Tibial nerve (tissue), 4 donors: Measurements from ENCODE around the gene DHX16. TPM values are rescaled to one million over a fixed set of nuclear protein-coding genes. Genes with fewer than 3 reads are reported as not detected.
A peak's percentile ranks its signal among the peaks of the same experiment; 100 is the strongest.

Experiments
- DNase-seq, 2 donors: peaks; one replicate each; pipeline ENCODE4 v3.0.0-alpha.2; 2019; ENCODE audit warnings: low spot score in 2 of 2
- H3K27ac ChIP-seq, 4 donors: fragments of 200-600 bp; sonication (generic) in 3 of 4; one replicate each; pipeline ENCODE4 v1.5.1; 2017 to 2019; ENCODE audit warnings: mild to moderate bottlenecking in 1 of 4
- H3K27me3 ChIP-seq, 2 donors: fragments of 200-600 bp; sonication (generic) in 1 of 2; one replicate each; pipeline versions ENCODE4 v1.5.1 to v1.6.0; 2017 to 2019
- H3K36me3 ChIP-seq, 3 donors: fragments of 200-600 bp; sonication (generic); one replicate each; pipeline ENCODE4 v1.5.1; 2018 to 2019
- H3K4me1 ChIP-seq, 4 donors: fragments of 200-600 bp; sonication (generic) in 3 of 4; one replicate each; pipeline ENCODE4 v1.5.1; 2017 to 2019
- H3K4me3 ChIP-seq, 4 donors: fragments of 200-600 bp; sonication (generic) in 3 of 4; one replicate each; pipeline ENCODE4 v1.5.1; 2017 to 2019; ENCODE audit warnings: mild to moderate bottlenecking in 1 of 4, moderate library complexity in 1 of 4
- H3K9me3 ChIP-seq, 4 donors: fragments of 200-600 bp; sonication (generic) in 3 of 4; one replicate each; pipeline ENCODE4 v1.5.1; 2017 to 2019
- EP300 ChIP-seq, 2 donors: sonication (generic); formaldehyde crosslinking; IDR thresholded peaks; one replicate each; pipeline ENCODE4 v1.6.1; 2017; ENCODE audit warnings: antibody characterized with exemption in 2 of 2, mild to moderate bottlenecking in 1 of 2
- POLR2A ChIP-seq, 2 donors: fragments of 450-650 bp; IDR thresholded peaks; one replicate each; pipeline ENCODE4 v1.6.1; 2017; ENCODE audit warnings: antibody characterized with exemption in 2 of 2, mild to moderate bottlenecking in 2 of 2, moderate library complexity in 2 of 2
- WGBS, 2 donors: methylation state at CpG; one replicate each; pipeline ENCODE4 v1.1.5; 2018; 5-methylcytosine and 5-hydroxymethylcytosine counted together
- total RNA-seq, 4 donors: library from RNA; depleted of rRNA; stranded (reverse); fragments of >200 nt; gene quantifications; one replicate each; pipeline ENCODE4 v1.1.0, GENCODE V29; 2016
- TF ChIP-seq, protein P1 (sequence below), 5 experiments: fragments of 200-600 bp in 3 of 5; fragments of 450-650 bp in 2 of 5; sonication (generic) in 3 of 5; IDR thresholded peaks; one replicate each; pipeline ENCODE4 v1.5.1; 2016 to 2019; ENCODE audit warnings: antibody characterized with exemption in 5 of 5, mild to moderate bottlenecking in 3 of 5, moderate library complexity in 2 of 5

DHX16 gene
- total RNA-seq, 4 donors from 2014 or later = 22.7 to 40.2 (median 29.2) TPM

DNA sequence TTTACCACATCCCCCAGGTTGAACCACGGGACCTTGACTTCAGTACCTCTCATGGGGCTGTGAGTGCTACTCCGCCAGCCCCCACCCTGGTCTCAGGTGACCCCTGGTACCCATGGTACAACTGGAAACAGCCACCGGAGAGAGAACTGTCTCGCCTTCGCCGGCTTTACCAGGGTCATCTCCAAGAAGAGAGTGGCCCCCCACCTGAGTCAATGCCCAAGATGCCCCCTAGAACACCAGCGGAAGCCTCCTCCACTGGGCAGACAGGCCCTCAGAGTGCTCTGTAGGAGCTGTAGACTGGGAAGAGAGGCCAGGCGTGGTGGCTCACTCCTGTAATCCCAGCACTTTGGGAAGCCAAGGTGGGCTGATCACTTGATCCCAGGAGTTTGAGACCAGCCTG is 47.3 kb downstream of the DHX16 start:
- Histone ChIP-seq H3K9me3 (no peaks in the 10 kb centered on the region), H3K4me1 (peaks cover 0 to 24% (median 4%) of the 10 kb centered on the region in 4 donors), H3K27me3 (no peaks in the 10 kb centered on the region), H3K36me3 (peaks cover 0 to 81% (median 24%) of the 10 kb centered on the region in 3 donors), H3K27ac (peak overlapping the region in 3 of 4 donors; percentile 89 to 97 (median 96)), H3K4me3 (no peak overlapping the region)
- TF ChIP-seq EP300 (IDR thresholded peaks at IDR 0.05) (no peak), POLR2A (IDR thresholded peaks at IDR 0.05) (no peak)
- TF ChIP-seq, protein P1, sequence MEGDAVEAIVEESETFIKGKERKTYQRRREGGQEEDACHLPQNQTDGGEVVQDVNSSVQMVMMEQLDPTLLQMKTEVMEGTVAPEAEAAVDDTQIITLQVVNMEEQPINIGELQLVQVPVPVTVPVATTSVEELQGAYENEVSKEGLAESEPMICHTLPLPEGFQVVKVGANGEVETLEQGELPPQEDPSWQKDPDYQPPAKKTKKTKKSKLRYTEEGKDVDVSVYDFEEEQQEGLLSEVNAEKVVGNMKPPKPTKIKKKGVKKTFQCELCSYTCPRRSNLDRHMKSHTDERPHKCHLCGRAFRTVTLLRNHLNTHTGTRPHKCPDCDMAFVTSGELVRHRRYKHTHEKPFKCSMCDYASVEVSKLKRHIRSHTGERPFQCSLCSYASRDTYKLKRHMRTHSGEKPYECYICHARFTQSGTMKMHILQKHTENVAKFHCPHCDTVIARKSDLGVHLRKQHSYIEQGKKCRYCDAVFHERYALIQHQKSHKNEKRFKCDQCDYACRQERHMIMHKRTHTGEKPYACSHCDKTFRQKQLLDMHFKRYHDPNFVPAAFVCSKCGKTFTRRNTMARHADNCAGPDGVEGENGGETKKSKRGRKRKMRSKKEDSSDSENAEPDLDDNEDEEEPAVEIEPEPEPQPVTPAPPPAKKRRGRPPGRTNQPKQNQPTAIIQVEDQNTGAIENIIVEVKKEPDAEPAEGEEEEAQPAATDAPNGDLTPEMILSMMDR (IDR thresholded peaks at IDR 0.05) = no peak
- DNase-seq = no peak
- WGBS, 2 donors = 93 to 98% methylated on average over 6 to 8 of the region's 8 CpGs

DNA sequence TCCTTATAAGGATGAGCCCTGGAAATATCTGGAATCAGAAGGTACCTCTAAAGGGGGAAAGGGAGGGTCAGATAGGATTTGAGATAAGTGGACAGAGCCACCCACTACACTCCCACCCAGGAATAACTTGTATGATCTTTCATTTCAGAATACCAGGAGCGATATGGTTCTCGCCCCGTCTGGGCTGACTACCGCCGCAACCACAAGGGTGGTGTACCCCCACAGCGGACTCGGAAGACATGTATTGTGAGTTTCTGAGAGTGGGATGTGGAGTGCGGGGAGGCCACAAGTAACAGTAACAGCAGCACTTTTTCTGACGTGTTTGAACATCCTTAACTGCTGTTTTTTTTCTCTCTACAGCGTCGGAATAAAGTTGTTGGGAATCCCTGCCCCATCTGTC is 53.2 kb downstream of the DHX16 start:
- TF ChIP-seq POLR2A (IDR thresholded peaks at IDR 0.05) (no peak), EP300 (IDR thresholded peaks at IDR 0.05) (no peak)
- TF ChIP-seq, protein P1 (IDR thresholded peaks at IDR 0.05) = no peak
- Histone ChIP-seq H3K9me3 (no peaks in the 10 kb centered on the region), H3K4me3 (no peak overlapping the region), H3K36me3 (peaks cover 8 to 69% (median 30%) of the 10 kb centered on the region in 3 donors), H3K27ac (peak overlapping the region in 1 of 4 donors; percentile 95), H3K4me1 (peaks cover 0 to 22% (median 12%) of the 10 kb centered on the region in 4 donors), H3K27me3 (no peaks in the 10 kb centered on the region)
- DNase-seq = no peak
- WGBS, 2 donors = 94% methylated on average over 11 of the region's 11 CpGs

DNA sequence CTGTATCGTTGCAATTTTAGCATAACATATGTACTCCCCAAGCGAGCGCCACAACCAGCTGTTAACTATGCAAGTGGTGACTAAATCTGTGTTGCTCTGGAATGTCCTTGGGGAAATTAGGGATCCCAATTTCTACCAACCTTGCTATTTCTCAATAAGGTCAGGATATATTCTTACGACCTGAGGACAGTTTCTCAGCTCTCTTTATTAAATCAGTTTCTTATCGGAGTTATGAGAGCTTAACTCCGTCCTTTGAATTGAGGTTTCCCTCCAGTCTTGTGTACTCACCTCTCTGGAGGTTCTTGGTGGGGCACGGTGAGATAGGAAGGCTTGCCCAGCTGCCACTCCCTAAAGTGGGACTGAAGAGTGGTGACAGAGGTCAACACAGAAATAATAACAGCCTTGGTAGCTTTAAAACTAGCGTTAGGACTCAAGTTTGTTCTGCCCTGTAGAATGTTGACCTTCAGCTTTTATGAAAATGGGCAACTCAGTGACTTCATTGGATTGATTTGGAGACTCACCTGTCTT is 54.5 kb downstream of the DHX16 start:
- no peaks in the 10 kb centered on the region for H3K27me3 ChIP-seq
- no peak for DNase-seq
- H3K27ac ChIP-seq = peak overlapping the region; percentile 91 to 99 (median 94)
- peaks cover 0 to 34% (median 21%) of the 10 kb centered on the region in 4 donors for H3K4me1 ChIP-seq
- no peak for TF ChIP-seq POLR2A (IDR thresholded peaks at IDR 0.05)
- TF ChIP-seq, protein P1 (IDR thresholded peaks at IDR 0.05) = no peak
- TF ChIP-seq EP300 (IDR thresholded peaks at IDR 0.05) = no peak
- H3K36me3 ChIP-seq = peaks cover 8 to 57% (median 29%) of the 10 kb centered on the region in 3 donors
- WGBS, 2 donors = 21 to 22% methylated on average over 8 of the region's 8 CpGs
- H3K4me3 ChIP-seq = peak overlapping the region; percentile 57 to 94 (median 72)
- no peaks in the 10 kb centered on the region for H3K9me3 ChIP-seq

DNA sequence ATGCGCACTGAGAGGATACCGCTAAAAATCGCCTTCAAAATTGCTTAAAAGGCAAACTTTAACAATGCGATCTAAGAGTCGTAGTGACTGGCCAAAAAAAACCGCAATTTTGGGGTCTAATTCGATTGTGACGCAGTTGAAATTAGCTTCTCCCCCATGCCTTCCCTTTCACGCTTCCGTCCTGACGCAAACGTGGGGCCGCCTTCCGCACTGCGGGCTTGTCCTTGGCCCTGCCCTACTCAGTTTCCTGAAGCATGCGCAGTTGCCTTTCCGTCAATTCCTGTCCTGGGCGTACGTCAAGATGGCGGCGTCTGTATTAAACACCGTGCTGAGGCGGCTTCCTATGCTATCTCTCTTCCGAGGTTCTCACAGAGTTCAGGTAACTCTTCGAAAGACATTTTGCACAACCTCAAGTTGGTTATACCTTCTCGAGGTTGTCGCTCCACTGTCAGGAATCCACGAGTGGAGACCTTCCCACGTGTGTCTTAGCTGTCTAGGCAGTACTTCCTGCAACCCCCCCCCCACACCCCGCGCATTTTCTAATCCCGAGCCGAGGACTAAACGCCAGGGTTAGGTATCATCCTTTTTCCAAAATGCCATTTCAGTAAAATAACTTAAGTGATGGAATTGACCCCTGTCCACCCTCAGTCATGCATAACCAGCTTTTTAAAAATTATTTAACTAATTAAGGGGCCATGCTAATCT is 55.1 kb downstream of the DHX16 start, which contains the start of gene MRPS18B:
TSS of gene MRPS18B (plus strand) at position 276 of the 705 bp plus-strand sequence. CDS start at position 302, 26 bp downstream.
- Histone ChIP-seq H3K4me3 (peak within 1 kb of the TSS; percentile 66 to 95 (median 90)), H3K4me1 (peaks cover 0 to 40% (median 27%) of the 10 kb centered on the region in 4 donors), H3K9me3 (no peaks in the 10 kb centered on the region), H3K36me3 (peaks cover 8 to 51% (median 23%) of the 10 kb centered on the region in 3 donors), H3K27ac (peak within 1 kb of the TSS; percentile 94 to 100 (median 97)), H3K27me3 (no peaks in the 10 kb centered on the region)
- TF ChIP-seq, protein P1 (IDR thresholded peaks at IDR 0.05) = peak in 1 of 5 experiments; percentile 8
- TF ChIP-seq POLR2A (IDR thresholded peaks at IDR 0.05) (peak; percentile 77 to 84), EP300 (IDR thresholded peaks at IDR 0.05) (peak; percentile 92 to 95)
- DNase-seq = peak; percentile 95 to 97
- WGBS, 2 donors = 0% methylated on average over 34 of the region's 34 CpGs
